Endometrial microvascular endothelial cells (primary cell): ENCODE measurements around the gene LPP. TPM values are rescaled to one million over a fixed set of nuclear protein-coding genes. Genes with fewer than 3 reads are reported as not detected.

ENCODE experiments used
- in situ Hi-C: cut with HindIII; loops from 2 replicates; pipeline ENCODE4 v1.10.0; 2017; ENCODE audit warnings: low sequenced_read_pairs, low pct_unique_long_range_greater_than_20kb; ENCODE audit errors: inconsistent ontology term
- total RNA-seq: library from RNA; depleted of rRNA; stranded (reverse); fragments of >200 nt; gene quantifications from one replicate; pipeline ENCODE4 v1.2.3, GENCODE V29; 2015; ENCODE audit errors: inconsistent ontology term

The LPP gene
- total RNA-seq, 1 donor from 2014 or later: 43.2 TPM

- in situ Hi-C loops: no loop called here
These were observed 505.6 kb downstream of the LPP start for GRCh38 chr3:188659449-188660090.

GRCh38 chr3:188660415-188660814 lies 506.5 kb downstream of the LPP start:
- in situ Hi-C loops: no loop called here

GRCh38 chr3:188661806-188662205 lies 507.8 kb downstream of the LPP start:
- in situ Hi-C loops: no loop called here

GRCh38 chr3:188662214-188662613 lies 508.3 kb downstream of the LPP start:
- in situ Hi-C loops: no loop called here

- in situ Hi-C loops: no loop called here
These were observed 508.8 kb downstream of the LPP start for GRCh38 chr3:188662795-188663194.

- in situ Hi-C loops: no loop called here
These were observed 509.9 kb downstream of the LPP start for GRCh38 chr3:188663839-188664238.

- in situ Hi-C loops: no loop called here
These were observed 510.8 kb downstream of the LPP start for GRCh38 chr3:188664795-188665194.

GRCh38 chr3:188667926-188668325 lies 514.0 kb downstream of the LPP start:
- in situ Hi-C loops: no loop called here

GRCh38 chr3:188670446-188670845 lies 516.5 kb downstream of the LPP start:
- in situ Hi-C loops: no loop called here

- in situ Hi-C loops: no loop called here
These were observed 518.0 kb downstream of the LPP start for GRCh38 chr3:188671971-188672370.

- in situ Hi-C loops: no loop called here
These were observed 518.9 kb downstream of the LPP start for GRCh38 chr3:188672840-188673239.

GRCh38 chr3:188673646-188674186 lies 519.8 kb downstream of the LPP start:
- in situ Hi-C loops: no loop called here

- in situ Hi-C loops: no loop called here
These were observed 520.6 kb downstream of the LPP start for GRCh38 chr3:188674595-188674994.

- in situ Hi-C loops: no loop called here
These were observed 523.4 kb downstream of the LPP start for GRCh38 chr3:188677344-188677743.

- in situ Hi-C loops: no loop called here
These were observed 526.2 kb downstream of the LPP start for GRCh38 chr3:188680189-188680588.

- in situ Hi-C loops: no loop called here
These were observed 526.6 kb downstream of the LPP start for GRCh38 chr3:188680605-188681004.

- in situ Hi-C loops: no loop called here
These were observed 528.4 kb downstream of the LPP start for GRCh38 chr3:188682316-188682715.

- in situ Hi-C loops: no loop called here
These were observed 529.1 kb downstream of the LPP start for GRCh38 chr3:188683032-188683521.

- in situ Hi-C loops: no loop called here
These were observed 530.3 kb downstream of the LPP start for GRCh38 chr3:188684276-188684675.

GRCh38 chr3:188685789-188686188 lies 531.8 kb downstream of the LPP start:
- in situ Hi-C loops: no loop called here

- in situ Hi-C loops: no loop called here
These were observed 532.4 kb downstream of the LPP start for GRCh38 chr3:188686324-188686723.
